GM12875 (cell line): ENCODE data around the gene SUGCT.

ENCODE experiments used
- H3K4me3 ChIP-seq: one replicate; pipeline ENCODE4 v1.5.1; 2011; ENCODE audit warnings: low read depth, low read length, control low read depth
- CTCF ChIP-seq: IDR thresholded peaks from 2 replicates; pipeline ENCODE4 v1.5.1; 2011; ENCODE audit warnings: low read depth, mild to moderate bottlenecking, control low read depth, inconsistent platforms, low read length, moderate library complexity, borderline replicate concordance; ENCODE audit not compliant: insufficient read depth

SUGCT gene

GRCh38 chr7:40866601-40867000, 731.8 kb downstream of the SUGCT start:
- no peak for TF ChIP-seq CTCF
- no peak overlapping the region for H3K4me3 ChIP-seq

GRCh38 chr7:40870108-40870507, 735.3 kb downstream of the SUGCT start:
- TF ChIP-seq CTCF: no peak
- no peak overlapping the region for H3K4me3 ChIP-seq

- no peak for TF ChIP-seq CTCF
- no peak overlapping the region for H3K4me3 ChIP-seq
Measured at GRCh38 chr7:40873248-40873647, 738.4 kb downstream of the SUGCT start.

GRCh38 chr7:40874756-40875155, 740.0 kb downstream of the SUGCT start:
- H3K4me3 ChIP-seq: no peak overlapping the region
- no peak for TF ChIP-seq CTCF

- no peak for TF ChIP-seq CTCF
- H3K4me3 ChIP-seq: no peak overlapping the region
Measured at GRCh38 chr7:40876601-40877000, 741.8 kb downstream of the SUGCT start.

GRCh38 chr7:40879941-40880543, 745.2 kb downstream of the SUGCT start:
- no peak overlapping the region for H3K4me3 ChIP-seq

More at GRCh38 chr7:40879941-40880543, 745.2 kb downstream of the SUGCT start:
- no peak for TF ChIP-seq CTCF
